ENCODE measurements around the gene HEATR1. TPM values are rescaled to one million over a fixed set of nuclear protein-coding genes. Genes with fewer than 3 reads are reported as not detected.

The HEATR1 gene
- total RNA-seq, 1 experiment from 2014 or later: 43.0 TPM

- POLR2A ChIA-PET (ENCODE audit: unreplicated experiment): interaction anchor here (0.5 to 0.8 kb wide), 6 partner anchors 12 to 1228 kb away, joined by 3 to 9 read pairs (median 4); no protein-coding TSS in a partner anchor
- H4K20me1 ChIP-seq (ENCODE audit: insufficient read depth): no peaks in the 10 kb centered on the region
- intact Hi-C loops (cut with micrococcal nuclease; ENCODE audit: unreplicated experiment): loop anchor here (1.0 kb wide), 2 partner anchors 14 to 21 kb away; no protein-coding TSS in a partner anchor
- peak overlapping the region; percentile 68 for H3K4me2 ChIP-seq
- H3K27ac ChIP-seq: peak overlapping the region; percentile 96
- no peaks in the 10 kb centered on the region for H3K79me2 ChIP-seq (ENCODE audit: low read depth)
- H3K27me3 ChIP-seq (ENCODE audit: insufficient read depth, low read depth): no peaks in the 10 kb centered on the region
- CTCF ChIA-PET: interaction anchor here (0.6 to 1.0 kb wide), 3 partner anchors 15 to 264 kb away, joined by 3 to 20 read pairs (median 4); no protein-coding TSS in a partner anchor
- peaks cover 53% of the 10 kb centered on the region for H3K4me1 ChIP-seq (replicated peaks; ENCODE audit: insufficient read depth)
- DNase-seq: peak; percentile 81 to 99
- no peak for TF ChIP-seq CTCF (conservative IDR thresholded peaks at IDR 0.05)
- TF ChIP-seq EZH2 (IDR thresholded peaks at IDR 0.05; ENCODE audit: low read depth): no peak
- peaks cover 35% of the 10 kb centered on the region for H3F3A ChIP-seq (ENCODE audit: insufficient read depth, low read depth)
- no peak overlapping the region for H2AFZ ChIP-seq
- H3K9me3 ChIP-seq (ENCODE audit: insufficient read depth, low read depth): no peaks in the 10 kb centered on the region
- no peaks in the 10 kb centered on the region for H3K9me2 ChIP-seq (ENCODE audit: insufficient read depth)
- no peaks in the 10 kb centered on the region for H3K36me3 ChIP-seq (ENCODE audit: low read depth)
- H3K4me3 ChIP-seq: peak overlapping the region; percentile 37; the same call in 1 of the 2 replicates
- BruUV-seq (replicated peaks): TSS peak; percentile 81
Measured at GRCh38 chr1:236502972-236503639, 101.2 kb downstream of the HEATR1 start.

GRCh38 chr1:236502579-236502971 lies 101.7 kb downstream of the HEATR1 start:
- Histone ChIP-seq H3K79me2 (ENCODE audit: low read depth) (no peaks in the 10 kb centered on the region), H3K9me2 (ENCODE audit: insufficient read depth) (no peaks in the 10 kb centered on the region), H3K27ac (peak overlapping the region; percentile 96), H3K36me3 (ENCODE audit: low read depth) (no peaks in the 10 kb centered on the region), H3K9me3 (ENCODE audit: insufficient read depth, low read depth) (no peaks in the 10 kb centered on the region), H3F3A (ENCODE audit: insufficient read depth, low read depth) (peaks cover 33% of the 10 kb centered on the region), H3K4me2 (peak overlapping the region; percentile 68), H4K20me1 (ENCODE audit: insufficient read depth) (no peaks in the 10 kb centered on the region), H3K4me3 (peak overlapping the region; percentile 37; the same call in 1 of the 2 replicates), H2AFZ (no peak overlapping the region), H3K27me3 (ENCODE audit: insufficient read depth, low read depth) (no peaks in the 10 kb centered on the region), H3K4me1 (replicated peaks; ENCODE audit: insufficient read depth) (peaks cover 50% of the 10 kb centered on the region)
- intact Hi-C loops (cut with micrococcal nuclease; ENCODE audit: unreplicated experiment): no loop called here
- ChIA-PET CTCF (interaction anchor here (0.6 to 1.0 kb wide), 3 partner anchors 15 to 263 kb away, joined by 3 to 20 read pairs (median 4); no protein-coding TSS in a partner anchor), POLR2A (ENCODE audit: unreplicated experiment) (interaction anchor here (0.5 to 0.8 kb wide), 5 partner anchors 13 to 570 kb away, joined by 3 to 6 read pairs (median 4); no protein-coding TSS in a partner anchor)
- no TSS peak for BruUV-seq (replicated peaks)
- no peak for TF ChIP-seq EZH2 (IDR thresholded peaks at IDR 0.05; ENCODE audit: low read depth)
- TF ChIP-seq CTCF (conservative IDR thresholded peaks at IDR 0.05): no peak
- DNase-seq: peak; percentile 51 to 97

- H3K4me2 ChIP-seq: no peak overlapping the region
- no peaks in the 10 kb centered on the region for H4K20me1 ChIP-seq (ENCODE audit: insufficient read depth)
- intact Hi-C loops (cut with micrococcal nuclease; ENCODE audit: unreplicated experiment): no loop called here
- H3K27me3 ChIP-seq (ENCODE audit: insufficient read depth, low read depth): no peaks in the 10 kb centered on the region
- H3K9me2 ChIP-seq (ENCODE audit: insufficient read depth): no peaks in the 10 kb centered on the region
- H3K4me1 ChIP-seq (replicated peaks; ENCODE audit: insufficient read depth): peaks cover 45% of the 10 kb centered on the region
- TF ChIP-seq CTCF (conservative IDR thresholded peaks at IDR 0.05): no peak
- no peak for TF ChIP-seq EZH2 (IDR thresholded peaks at IDR 0.05; ENCODE audit: low read depth)
- ChIA-PET POLR2A (ENCODE audit: unreplicated experiment) (no interaction called here), CTCF (no interaction called here)
- no peak overlapping the region for H2AFZ ChIP-seq
- H3K27ac ChIP-seq: peak overlapping the region; percentile 96; the same call in 1 of the 2 replicates
- H3K9me3 ChIP-seq (ENCODE audit: insufficient read depth, low read depth): no peaks in the 10 kb centered on the region
- no peaks in the 10 kb centered on the region for H3K36me3 ChIP-seq (ENCODE audit: low read depth)
- H3K79me2 ChIP-seq (ENCODE audit: low read depth): no peaks in the 10 kb centered on the region
- no peak for DNase-seq
- H3F3A ChIP-seq (ENCODE audit: insufficient read depth, low read depth): peaks cover 26% of the 10 kb centered on the region
- BruUV-seq (replicated peaks): no TSS peak
- no peak overlapping the region for H3K4me3 ChIP-seq
Measured at GRCh38 chr1:236501093-236501492, 103.2 kb downstream of the HEATR1 start.

Other genes starting within 250 kb of the HEATR1 start
- gene EDARADD, start 210.2 kb downstream of the HEATR1 start, total RNA-seq (2021): not detected in 2 replicates
- gene LGALS8, start 80.5 kb downstream of the HEATR1 start, total RNA-seq (2021): 36.4 and 59.2 TPM in 2 replicates
- gene ACTN2, start 82.0 kb upstream of the HEATR1 start, total RNA-seq (2021): not detected in 2 replicates
- gene MTR, start 190.8 kb upstream of the HEATR1 start, total RNA-seq (2021): 20.9 and 21.9 TPM in 2 replicates